ENCODE results near the gene TCERG1L.

The TCERG1L gene

DNA sequence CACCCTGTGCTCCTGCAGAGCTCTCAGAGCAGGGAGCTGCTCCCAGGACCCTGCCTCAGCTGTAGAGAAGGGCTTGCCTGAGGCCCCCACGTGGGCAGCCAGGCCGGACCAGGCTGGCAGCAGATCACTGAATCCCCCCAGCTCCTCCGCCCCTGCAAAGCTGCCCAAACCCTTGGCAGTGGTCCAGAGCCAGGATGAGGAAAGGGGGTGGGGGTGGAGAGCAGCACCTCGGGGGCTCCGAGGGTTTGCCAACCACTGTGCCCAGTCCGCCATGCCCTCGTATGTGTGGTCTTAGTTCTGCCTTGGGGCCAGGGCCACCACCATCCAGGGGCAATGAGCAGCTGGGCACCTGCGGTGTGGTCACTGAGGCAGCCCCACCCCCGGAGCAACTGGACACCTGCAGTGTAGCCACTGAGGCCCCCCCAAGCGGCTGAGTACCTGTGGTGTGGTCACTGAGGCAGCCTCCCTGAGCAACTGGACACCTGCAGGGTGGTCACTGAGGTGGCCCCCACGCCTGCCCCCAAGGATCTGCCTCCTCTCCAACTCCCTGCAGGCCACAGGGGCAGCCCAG is 90.8 kb downstream of the TCERG1L start:
- Histone ChIP-seq H3K14ac (ENCODE audit: low read length) (peak overlapping the region; percentile 9), H3K23ac (ENCODE audit: low read depth, low read length, poor library complexity) (no peak overlapping the region), H2BK15ac (ENCODE audit: low read length) (peak overlapping the region; percentile 39), H2AFZ (ENCODE audit: low read length) (no peak overlapping the region), H2BK5ac (ENCODE audit: low read length) (no peak overlapping the region), H3K4me1 (ENCODE audit: control insufficient read depth in 2 of 2, insufficient read depth in 1 of 2, low read depth in 1 of 2, low read length in 2 of 2) (peaks cover 0 to 4% of the 10 kb centered on the region in 2 donors), H2BK120ac (ENCODE audit: low read depth, low read length) (no peak overlapping the region), H3K9ac (ENCODE audit: low read depth, low read length, poor library complexity) (no peak overlapping the region), H3K9me3 (replicated peaks in 1 of 2; ENCODE audit: control insufficient read depth in 2 of 2, insufficient read depth in 1 of 2, low read depth in 1 of 2, low read length in 2 of 2) (peaks cover 0 to 1% of the 10 kb centered on the region in 2 donors), H4K8ac (ENCODE audit: low read depth, low read length) (no peak overlapping the region), H2AK5ac (ENCODE audit: low read depth, low read length) (peak overlapping the region; percentile 63), H3K18ac (ENCODE audit: low read length) (no peak overlapping the region), H3K4me3 (ENCODE audit: low read length in 2 of 2) (no peak overlapping the region), H3K4me2 (ENCODE audit: insufficient read depth, low read length, poor library complexity, severe bottlenecking) (no peak overlapping the region), H3K4ac (ENCODE audit: low read length) (no peak overlapping the region), H2BK12ac (ENCODE audit: low read length) (peak overlapping the region; percentile 41), H3K27ac (replicated peaks; ENCODE audit: low read length) (no peak overlapping the region), H3K79me1 (ENCODE audit: low read depth, low read length) (no peaks in the 10 kb centered on the region), H3K27me3 (ENCODE audit: control insufficient read depth in 3 of 3, insufficient read depth in 3 of 3, low read depth in 1 of 3, low read length in 3 of 3) (no peaks in the 10 kb centered on the region), H3K36me3 (replicated peaks in 1 of 2; ENCODE audit: control insufficient read depth in 2 of 2, insufficient read depth in 2 of 2, low read length in 2 of 2) (no peaks in the 10 kb centered on the region), H4K91ac (ENCODE audit: low read depth, low read length, poor library complexity) (no peak overlapping the region)
- no peak for DNase-seq (ENCODE audit: low spot score)
- WGBS, 2 donors (ENCODE audit: extremely low coverage in 2 of 2, insufficient read length in 2 of 2, insufficient replicate concordance in 1 of 2): no CpG with 5 or more reads among the region's 11 CpGs

DNA sequence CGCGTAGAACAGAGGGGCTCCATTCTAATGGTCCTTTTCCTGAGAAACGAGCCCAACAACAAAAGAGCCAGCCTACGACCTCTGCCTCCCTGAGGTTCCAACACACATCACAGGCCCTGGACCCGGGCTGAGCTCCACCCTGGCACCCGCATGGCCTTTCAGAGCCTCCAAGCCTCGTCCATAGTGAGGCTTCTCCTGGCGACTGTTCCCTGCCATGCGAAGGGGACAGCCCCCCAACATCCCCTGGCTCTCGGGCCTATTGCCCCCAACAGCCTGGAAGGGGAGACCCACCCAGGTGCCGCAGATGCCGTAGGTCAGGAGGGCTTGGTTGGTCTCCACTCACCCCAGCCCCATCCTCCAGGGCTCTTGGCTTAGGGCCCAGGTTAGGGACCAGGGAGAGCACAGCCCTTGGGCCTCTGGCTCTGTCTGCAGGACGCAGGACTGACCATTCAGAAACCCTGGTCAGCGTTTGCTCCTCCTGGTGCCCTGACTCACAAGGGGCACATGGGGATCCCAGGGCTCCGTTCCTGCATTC is 91.5 kb downstream of the TCERG1L start:
- no CpG with 5 or more reads among the region's 15 CpGs for WGBS, 2 donors (ENCODE audit: extremely low coverage in 2 of 2, insufficient read length in 2 of 2, insufficient replicate concordance in 1 of 2)
- Histone ChIP-seq H3K18ac (ENCODE audit: low read length) (peak overlapping the region; percentile 59), H2BK15ac (ENCODE audit: low read length) (peak overlapping the region; percentile 39)

DNA sequence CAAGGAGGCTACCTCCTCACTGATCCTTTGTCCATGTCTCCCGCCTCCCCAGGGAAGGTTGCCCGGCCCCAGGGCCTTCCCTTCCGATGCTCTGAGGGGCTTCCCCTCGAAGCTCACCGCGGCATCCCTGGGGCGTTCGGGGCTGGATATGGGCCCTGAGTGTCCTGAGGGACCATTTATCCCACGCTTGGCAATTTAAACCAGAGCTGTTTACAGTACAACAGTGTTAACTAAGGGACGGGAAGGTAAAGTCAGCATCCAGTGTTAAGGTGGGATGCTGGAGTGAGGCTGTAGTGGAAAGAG is 92.0 kb downstream of the TCERG1L start:
- Histone ChIP-seq H2BK12ac (ENCODE audit: low read length) (no peak overlapping the region), H4K91ac (ENCODE audit: low read depth, low read length, poor library complexity) (no peak overlapping the region), H3K4me3 (ENCODE audit: low read length in 2 of 2) (no peak overlapping the region), H3K9ac (ENCODE audit: low read depth, low read length, poor library complexity) (no peak overlapping the region), H3K9me3 (replicated peaks in 1 of 2; ENCODE audit: control insufficient read depth in 2 of 2, insufficient read depth in 1 of 2, low read depth in 1 of 2, low read length in 2 of 2) (peaks cover 0 to 1% of the 10 kb centered on the region in 2 donors), H2BK15ac (ENCODE audit: low read length) (no peak overlapping the region), H3K79me1 (ENCODE audit: low read depth, low read length) (no peaks in the 10 kb centered on the region), H2BK120ac (ENCODE audit: low read depth, low read length) (no peak overlapping the region), H3K4me2 (ENCODE audit: insufficient read depth, low read length, poor library complexity, severe bottlenecking) (no peak overlapping the region), H3K14ac (ENCODE audit: low read length) (no peak overlapping the region), H4K8ac (ENCODE audit: low read depth, low read length) (no peak overlapping the region), H3K23ac (ENCODE audit: low read depth, low read length, poor library complexity) (peak overlapping the region; percentile 12), H2BK5ac (ENCODE audit: low read length) (no peak overlapping the region), H3K27ac (replicated peaks; ENCODE audit: low read length) (no peak overlapping the region), H3K27me3 (ENCODE audit: control insufficient read depth in 3 of 3, insufficient read depth in 3 of 3, low read depth in 1 of 3, low read length in 3 of 3) (no peaks in the 10 kb centered on the region), H3K18ac (ENCODE audit: low read length) (no peak overlapping the region), H3K4me1 (ENCODE audit: control insufficient read depth in 2 of 2, insufficient read depth in 1 of 2, low read depth in 1 of 2, low read length in 2 of 2) (peaks cover 0 to 4% of the 10 kb centered on the region in 2 donors), H3K36me3 (replicated peaks in 1 of 2; ENCODE audit: control insufficient read depth in 2 of 2, insufficient read depth in 2 of 2, low read length in 2 of 2) (no peaks in the 10 kb centered on the region), H2AFZ (ENCODE audit: low read length) (no peak overlapping the region), H3K4ac (ENCODE audit: low read length) (no peak overlapping the region), H2AK5ac (ENCODE audit: low read depth, low read length) (no peak overlapping the region)
- DNase-seq (ENCODE audit: low spot score): no peak
- WGBS, 2 donors (ENCODE audit: extremely low coverage in 2 of 2, insufficient read length in 2 of 2, insufficient replicate concordance in 1 of 2): no CpG with 5 or more reads among the region's 10 CpGs

More for the DNA sequence above, 91.5 kb downstream of the TCERG1L start:
- Histone ChIP-seq H3K4me2 (ENCODE audit: insufficient read depth, low read length, poor library complexity, severe bottlenecking) (no peak overlapping the region), H3K79me1 (ENCODE audit: low read depth, low read length) (no peaks in the 10 kb centered on the region), H3K4ac (ENCODE audit: low read length) (no peak overlapping the region), H3K4me3 (ENCODE audit: low read length in 2 of 2) (no peak overlapping the region), H3K9ac (ENCODE audit: low read depth, low read length, poor library complexity) (peak overlapping the region; percentile 32), H3K23ac (ENCODE audit: low read depth, low read length, poor library complexity) (no peak overlapping the region), H2AK5ac (ENCODE audit: low read depth, low read length) (no peak overlapping the region), H2BK12ac (ENCODE audit: low read length) (no peak overlapping the region), H4K91ac (ENCODE audit: low read depth, low read length, poor library complexity) (no peak overlapping the region), H3K9me3 (replicated peaks in 1 of 2; ENCODE audit: control insufficient read depth in 2 of 2, insufficient read depth in 1 of 2, low read depth in 1 of 2, low read length in 2 of 2) (peaks cover 0 to 1% of the 10 kb centered on the region in 2 donors), H2BK5ac (ENCODE audit: low read length) (no peak overlapping the region), H3K4me1 (ENCODE audit: control insufficient read depth in 2 of 2, insufficient read depth in 1 of 2, low read depth in 1 of 2, low read length in 2 of 2) (peaks cover 0 to 4% of the 10 kb centered on the region in 2 donors), H3K36me3 (replicated peaks in 1 of 2; ENCODE audit: control insufficient read depth in 2 of 2, insufficient read depth in 2 of 2, low read length in 2 of 2) (no peaks in the 10 kb centered on the region), H3K27ac (replicated peaks; ENCODE audit: low read length) (no peak overlapping the region), H3K14ac (ENCODE audit: low read length) (peak overlapping the region; percentile 9), H2AFZ (ENCODE audit: low read length) (no peak overlapping the region), H4K8ac (ENCODE audit: low read depth, low read length) (no peak overlapping the region), H3K27me3 (ENCODE audit: control insufficient read depth in 3 of 3, insufficient read depth in 3 of 3, low read depth in 1 of 3, low read length in 3 of 3) (no peaks in the 10 kb centered on the region), H2BK120ac (ENCODE audit: low read depth, low read length) (no peak overlapping the region)
- no peak for DNase-seq (ENCODE audit: low spot score)

DNA sequence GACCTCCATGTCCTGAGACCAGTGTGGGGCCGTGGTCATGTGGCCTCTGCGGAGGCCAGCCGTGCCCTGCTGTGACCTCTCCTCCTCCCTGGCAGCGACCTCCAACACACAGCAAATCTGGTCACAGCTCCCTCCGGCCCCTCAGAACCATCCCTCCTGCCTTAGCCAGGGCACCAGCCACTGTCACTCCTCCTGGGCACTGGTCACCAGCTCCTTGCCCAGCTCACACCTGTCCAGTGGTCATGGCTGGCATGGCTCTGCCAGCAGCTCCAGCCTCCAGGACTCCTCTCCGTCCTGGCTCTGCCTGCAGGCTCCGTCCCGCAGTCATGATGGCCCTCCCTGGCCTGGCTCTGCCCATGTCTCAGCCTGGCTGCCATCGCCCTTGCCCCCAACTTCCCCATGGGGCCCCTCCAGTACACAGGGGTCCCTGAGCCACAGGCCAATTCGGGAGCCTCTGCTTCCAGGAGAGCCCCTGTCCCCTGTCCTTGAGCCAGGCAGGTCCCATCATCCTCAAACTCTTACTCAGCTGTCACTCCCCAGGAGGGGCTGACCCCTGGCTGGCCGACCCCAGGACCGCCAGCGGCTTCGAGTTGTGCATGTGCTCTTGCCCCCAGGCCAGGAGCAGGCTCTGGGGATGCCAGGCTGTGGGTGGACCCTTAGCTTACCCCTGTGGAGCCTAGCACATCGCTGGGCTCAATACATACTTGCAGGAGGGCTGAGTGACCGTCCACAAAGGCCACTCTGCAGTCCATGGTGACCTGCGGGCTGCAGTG is 92.5 kb downstream of the TCERG1L start:
- peak overlapping the region; percentile 47 for H2AK5ac ChIP-seq (ENCODE audit: low read depth, low read length)
- H2AFZ ChIP-seq (ENCODE audit: low read length): no peak overlapping the region
- no peak overlapping the region for H2BK5ac ChIP-seq (ENCODE audit: low read length)
- H3K9me3 ChIP-seq (replicated peaks in 1 of 2; ENCODE audit: control insufficient read depth in 2 of 2, insufficient read depth in 1 of 2, low read depth in 1 of 2, low read length in 2 of 2): peaks cover 0 to 1% of the 10 kb centered on the region in 2 donors
- H3K9ac ChIP-seq (ENCODE audit: low read depth, low read length, poor library complexity): no peak overlapping the region
- H3K4ac ChIP-seq (ENCODE audit: low read length): no peak overlapping the region
- no peak overlapping the region for H3K4me3 ChIP-seq (ENCODE audit: low read length in 2 of 2)
- H2BK12ac ChIP-seq (ENCODE audit: low read length): no peak overlapping the region
- no peak overlapping the region for H3K4me2 ChIP-seq (ENCODE audit: insufficient read depth, low read length, poor library complexity, severe bottlenecking)
- H3K23ac ChIP-seq (ENCODE audit: low read depth, low read length, poor library complexity): peak overlapping the region; percentile 82
- DNase-seq (ENCODE audit: low spot score): no peak
- no peak overlapping the region for H4K8ac ChIP-seq (ENCODE audit: low read depth, low read length)
- peak overlapping the region; percentile 63 for H3K14ac ChIP-seq (ENCODE audit: low read length)
- WGBS, 2 donors (ENCODE audit: extremely low coverage in 2 of 2, insufficient read length in 2 of 2, insufficient replicate concordance in 1 of 2): no CpG with 5 or more reads among the region's 17 CpGs
- H3K79me1 ChIP-seq (ENCODE audit: low read depth, low read length): no peaks in the 10 kb centered on the region
- H3K36me3 ChIP-seq (replicated peaks in 1 of 2; ENCODE audit: control insufficient read depth in 2 of 2, insufficient read depth in 2 of 2, low read length in 2 of 2): no peaks in the 10 kb centered on the region
- no peak overlapping the region for H2BK15ac ChIP-seq (ENCODE audit: low read length)
- H3K27me3 ChIP-seq (ENCODE audit: control insufficient read depth in 3 of 3, insufficient read depth in 3 of 3, low read depth in 1 of 3, low read length in 3 of 3): no peaks in the 10 kb centered on the region
- peak overlapping the region; percentile 65 for H3K18ac ChIP-seq (ENCODE audit: low read length)
- peaks cover 0 to 3% of the 10 kb centered on the region in 2 donors for H3K4me1 ChIP-seq (ENCODE audit: control insufficient read depth in 2 of 2, insufficient read depth in 1 of 2, low read depth in 1 of 2, low read length in 2 of 2)
- no peak overlapping the region for H4K91ac ChIP-seq (ENCODE audit: low read depth, low read length, poor library complexity)
- no peak overlapping the region for H3K27ac ChIP-seq (replicated peaks; ENCODE audit: low read length)
- H2BK120ac ChIP-seq (ENCODE audit: low read depth, low read length): no peak overlapping the region

Data from neuronal stem cell (in vitro differentiated cells).